Caco-2 (cell line): ENCODE measurements around the gene RAMP3. TPM values are rescaled to one million over a fixed set of nuclear protein-coding genes. Genes with fewer than 3 reads are reported as not detected.

Experiments
- BruUV-seq: library from RNA; stranded (reverse); fragments of 400-500 nt; replicated peaks from 2 replicates; lab custom pipeline; 2021; lab: Mats Ljungman, UMichigan
- CTCF ChIA-PET: fragments of 300-600 bp; sonication (Branson Sonifier 250); formaldehyde crosslinking; loops from one replicate; lab custom pipeline; 2022; ENCODE audit warnings: antibody characterized with exemption; lab: Charles Lee
- POLR2A ChIA-PET: fragments of 300-600 bp; sonication (Branson Sonifier 250); formaldehyde crosslinking; loops from one replicate; lab custom pipeline; 2022; ENCODE audit warnings: antibody characterized with exemption; lab: Charles Lee
- DNase-seq, 2 experiments: peaks; one replicate each; pipeline versions ENCODE4 v3.0.0 to v3.0.0-alpha.2; 2020 to 2022
- H3K27me3 ChIP-seq: replicated peaks from 2 replicates; pipeline ENCODE4 v1.6.0; 2011; ENCODE audit warnings: low read length; ENCODE audit not compliant: control insufficient read depth, insufficient read depth
- H3K36me3 ChIP-seq: 2 replicates; pipeline ENCODE4 v1.5.1; 2011; ENCODE audit warnings: low read length; ENCODE audit not compliant: control insufficient read depth, insufficient read depth
- H3K4me1 ChIP-seq: fragments of 250-450 bp; sonication (Bioruptor Pico); 2 replicates; pipeline ENCODE4 v1.5.1; 2020; ENCODE audit warnings: mild to moderate bottlenecking
- H3K4me3 ChIP-seq: 2 replicates; pipeline ENCODE4 v1.5.1; 2011; ENCODE audit warnings: low read depth, mild to moderate bottlenecking, control low read depth, low read length
- H3K9me3 ChIP-seq: fragments of 250-450 bp; sonication (Bioruptor Pico); 2 replicates; pipeline ENCODE4 v1.5.1; 2020; ENCODE audit warnings: mild to moderate bottlenecking, moderate library complexity
- H3K27ac Mint-ChIP-seq: one replicate; pipeline ENCODE4 v1.8.0; 2022; ENCODE audit warnings: mixed read lengths; ENCODE audit not compliant: unreplicated experiment
- H3K27me3 Mint-ChIP-seq: one replicate; pipeline ENCODE4 v1.8.0; 2022; ENCODE audit warnings: mixed read lengths; ENCODE audit not compliant: insufficient read depth, unreplicated experiment
- H3K36me3 Mint-ChIP-seq: one replicate; pipeline ENCODE4 v1.8.0; 2022; ENCODE audit warnings: mild to moderate bottlenecking, mixed read lengths; ENCODE audit not compliant: insufficient read depth, unreplicated experiment
- H3K4me1 Mint-ChIP-seq: one replicate; pipeline ENCODE4 v1.8.0; 2022; ENCODE audit warnings: low read depth, mixed read lengths; ENCODE audit not compliant: unreplicated experiment
- H3K4me3 Mint-ChIP-seq: one replicate; pipeline ENCODE4 v1.8.0; 2022; ENCODE audit warnings: mild to moderate bottlenecking, moderate library complexity, mixed read lengths; ENCODE audit not compliant: unreplicated experiment
- H3K9me3 Mint-ChIP-seq: one replicate; pipeline ENCODE4 v1.8.0; 2022; ENCODE audit warnings: mixed read lengths; ENCODE audit not compliant: unreplicated experiment
- CTCF ChIP-seq, 2 experiments: fragments of 200-600 bp in 1 of 2; IDR thresholded peaks; 1 replicate in 1 of 2; 2 replicates in 1 of 2; pipeline versions ENCODE4 v1.5.1 to v1.8.0; 2011 to 2022; ENCODE audit warnings: antibody characterized with exemption in 1 of 2, control low read depth in 1 of 2, inconsistent platforms in 1 of 2, low read depth in 1 of 2, low read length in 1 of 2, mild to moderate bottlenecking in 1 of 2, moderate library complexity in 1 of 2; ENCODE audit not compliant: insufficient read depth in 1 of 2, severe bottlenecking in 1 of 2, unreplicated experiment in 1 of 2
- intact Hi-C: fragments of 100-400 bp; cut with micrococcal nuclease; formaldehyde crosslinking; loops from one replicate; pipeline ENCODE4 v1.10.0; 2022; ENCODE audit not compliant: unreplicated experiment
- total RNA-seq: library from RNA; stranded (reverse); gene quantifications from 2 replicates; pipeline ENCODE4 v1.2.3, GENCODE V29; 2022

Gene RAMP3
- total RNA-seq, 1 experiment from 2014 or later = not detected

GRCh38 chr7:45114926-45115325 is 42.7 kb upstream of the RAMP3 start:
- no peaks in the 10 kb centered on the region for H3K9me3 Mint-ChIP-seq
- Histone ChIP-seq H3K36me3 (no peaks in the 10 kb centered on the region; the same call in 1 of the 2 replicates), H3K4me3 (no peak overlapping the region), H3K27me3 (no peaks in the 10 kb centered on the region), H3K4me1 (peaks cover 4% of the 10 kb centered on the region; the same call in 1 of the 2 replicates), H3K9me3 (no peaks in the 10 kb centered on the region)
- BruUV-seq = no TSS peak
- no peak for DNase-seq
- no peak overlapping the region for H3K27ac Mint-ChIP-seq
- intact Hi-C loops = loop anchor here (5.0 kb wide), 1 partner anchor 128 kb away; no protein-coding TSS in a partner anchor
- ChIA-PET CTCF (interaction anchor here (0.6 kb wide), 1 partner anchor 872 kb away, joined by 6 read pairs; no protein-coding TSS in a partner anchor), POLR2A (interaction anchor here (0.7 kb wide), 2 partner anchors 545 to 748 kb away, joined by 3 to 4 read pairs; no protein-coding TSS in a partner anchor)
- H3K36me3 Mint-ChIP-seq = peaks cover 24% of the 10 kb centered on the region
- peaks cover 5% of the 10 kb centered on the region for H3K4me1 Mint-ChIP-seq
- H3K27me3 Mint-ChIP-seq = no peaks in the 10 kb centered on the region
- TF ChIP-seq CTCF (IDR thresholded peaks at IDR 0.05; ENCODE audit: insufficient read depth in 1 of 2, low read depth in 1 of 2, low read length in 1 of 2, severe bottlenecking in 1 of 2, unreplicated experiment in 1 of 2) = no peak
- no peak overlapping the region for H3K4me3 Mint-ChIP-seq

DNA sequence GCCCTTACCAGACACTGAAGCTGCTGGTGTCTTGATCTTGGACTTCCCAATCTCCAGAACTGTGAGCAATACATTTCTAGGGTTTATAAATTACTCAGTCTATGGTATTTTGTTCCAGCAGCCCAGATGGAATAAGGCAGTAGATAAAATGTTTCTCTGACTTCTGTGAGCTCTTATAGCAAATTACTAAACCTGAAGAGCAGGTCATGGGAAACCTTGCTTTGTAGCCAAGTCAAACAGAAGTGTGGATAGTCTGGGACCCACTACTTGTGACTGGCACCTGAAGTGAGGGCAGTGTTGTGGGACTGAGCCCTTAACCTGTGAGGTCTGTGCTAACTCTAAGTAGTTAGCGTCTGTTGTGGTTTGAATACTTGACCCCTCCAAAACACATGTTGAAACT is 41.5 kb upstream of the RAMP3 start:
- no peak for DNase-seq
- POLR2A ChIA-PET = no interaction called here
- no peak for TF ChIP-seq CTCF (IDR thresholded peaks at IDR 0.05; ENCODE audit: insufficient read depth in 1 of 2, low read depth in 1 of 2, low read length in 1 of 2, severe bottlenecking in 1 of 2, unreplicated experiment in 1 of 2)
- no peak overlapping the region for H3K27ac Mint-ChIP-seq
- Histone ChIP-seq H3K9me3 (no peaks in the 10 kb centered on the region), H3K27me3 (no peaks in the 10 kb centered on the region), H3K4me3 (no peak overlapping the region), H3K36me3 (no peaks in the 10 kb centered on the region), H3K4me1 (peaks cover 4% of the 10 kb centered on the region; the same call in 1 of the 2 replicates)
- H3K4me3 Mint-ChIP-seq = no peak overlapping the region
- no peaks in the 10 kb centered on the region for H3K4me1 Mint-ChIP-seq
- no peaks in the 10 kb centered on the region for H3K9me3 Mint-ChIP-seq
- no peaks in the 10 kb centered on the region for H3K27me3 Mint-ChIP-seq
- CTCF ChIA-PET = interaction anchor here (0.5 kb wide), 1 partner anchor 242 kb away, joined by 3 read pairs; no protein-coding TSS in a partner anchor
- peaks cover 13% of the 10 kb centered on the region for H3K36me3 Mint-ChIP-seq
- no TSS peak for BruUV-seq
- intact Hi-C loops = no loop called here

DNA sequence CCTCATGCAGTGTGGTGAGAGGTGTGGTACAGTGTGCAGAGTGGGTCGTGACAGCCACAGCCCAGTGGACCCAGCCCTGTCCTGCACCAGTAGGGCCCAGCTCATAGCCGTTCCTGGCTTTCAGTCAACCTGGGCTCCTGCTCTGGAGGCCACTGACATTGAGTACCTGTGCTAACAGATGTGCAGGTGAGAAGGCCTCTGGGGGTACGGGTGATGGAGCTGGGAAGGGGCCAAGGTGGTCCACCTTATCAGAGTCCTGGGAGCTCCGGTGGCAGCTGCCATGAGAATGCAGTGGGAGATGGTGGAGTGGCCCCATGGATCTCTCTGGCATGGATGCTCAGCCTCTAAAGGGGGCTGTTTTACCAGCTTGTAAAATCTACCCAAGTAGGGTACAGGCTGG is 40.0 kb upstream of the RAMP3 start:
- no peak for TF ChIP-seq CTCF (IDR thresholded peaks at IDR 0.05; ENCODE audit: insufficient read depth in 1 of 2, low read depth in 1 of 2, low read length in 1 of 2, severe bottlenecking in 1 of 2, unreplicated experiment in 1 of 2)
- H3K27me3 Mint-ChIP-seq = no peaks in the 10 kb centered on the region
- intact Hi-C loops = no loop called here
- no peaks in the 10 kb centered on the region for H3K36me3 Mint-ChIP-seq
- Histone ChIP-seq H3K4me1 (0 out of 2 replicates have a peak, but pooled peaks cover 1% of the 10 kb centered on the region), H3K27me3 (no peaks in the 10 kb centered on the region), H3K4me3 (no peak overlapping the region), H3K9me3 (no peaks in the 10 kb centered on the region), H3K36me3 (no peaks in the 10 kb centered on the region)
- POLR2A ChIA-PET = no interaction called here
- no peaks in the 10 kb centered on the region for H3K9me3 Mint-ChIP-seq
- no TSS peak for BruUV-seq
- DNase-seq = no peak
- H3K27ac Mint-ChIP-seq = no peak overlapping the region
- CTCF ChIA-PET = no interaction called here
- no peak overlapping the region for H3K4me3 Mint-ChIP-seq
- no peaks in the 10 kb centered on the region for H3K4me1 Mint-ChIP-seq
